Neural progenitor cell (in vitro differentiated cells): Measurements from ENCODE around the gene CPN2.

ENCODE experiments used
- CTCF ChIP-seq: fragments of 200-600 bp; sonication (generic); IDR thresholded peaks from 2 replicates; pipeline ENCODE4 v1.5.1; 2017; ENCODE audit warnings: antibody characterized with exemption, mild to moderate bottlenecking
- EZH2 ChIP-seq: fragments of 200-600 bp; sonication (generic); IDR thresholded peaks from 2 replicates; pipeline ENCODE4 v1.6.1; 2017; ENCODE audit warnings: antibody characterized with exemption, mild to moderate bottlenecking, moderate library complexity

GRCh38 chr3:194336601-194337355 is 14.3 kb downstream of the CPN2 start:
- TF ChIP-seq CTCF (no peak), EZH2 (no peak)
